Mucosa of stomach (tissue), 1 donor: ENCODE data around the gene CDC14A.

Source experiments
- H3K27me3 ChIP-seq: one replicate; pipeline ENCODE4 v1.7.0; 2013; ENCODE audit warnings: mild to moderate bottlenecking, low read length; ENCODE audit not compliant: control insufficient read depth, insufficient read depth
- H3K36me3 ChIP-seq: one replicate; pipeline ENCODE4 v1.7.0; 2013; ENCODE audit warnings: low read length; ENCODE audit not compliant: control insufficient read depth, insufficient read depth
- H3K4me1 ChIP-seq: one replicate; pipeline ENCODE4 v1.7.0; 2013; ENCODE audit warnings: mild to moderate bottlenecking, low read length; ENCODE audit not compliant: control insufficient read depth, insufficient read depth
- H3K4me3 ChIP-seq: one replicate; pipeline ENCODE4 v1.7.0; 2013; ENCODE audit warnings: low read length
- H3K9ac ChIP-seq: one replicate; pipeline ENCODE4 v1.7.0; 2013; ENCODE audit warnings: mild to moderate bottlenecking, low read length, moderate library complexity
- H3K9me3 ChIP-seq: one replicate; pipeline ENCODE4 v1.7.0; 2013; ENCODE audit warnings: mild to moderate bottlenecking, low read length, moderate library complexity; ENCODE audit not compliant: control insufficient read depth
- donor health status: Pancreatic carcinoma.

CDC14A gene

GRCh38 chr1:100567062-100567461, 214.8 kb downstream of the CDC14A start:
- Histone ChIP-seq H3K36me3 (no peaks in the 10 kb centered on the region), H3K4me1 (no peaks in the 10 kb centered on the region), H3K27me3 (no peaks in the 10 kb centered on the region), H3K9ac (no peak overlapping the region), H3K4me3 (no peak overlapping the region), H3K9me3 (no peaks in the 10 kb centered on the region)
